Neural progenitor cell (in vitro differentiated cells): ENCODE data around the gene AMACR.
"Not testable (repeated sequence)": the region's sequence is repeated elsewhere in the genome, so short reads cannot be mapped to it uniquely, and the experiment has no call there.

Experiments
- CTCF ChIP-seq: fragments of 200-600 bp; sonication (generic); IDR thresholded peaks from 2 replicates; pipeline ENCODE4 v1.5.1; 2017; ENCODE audit warnings: antibody characterized with exemption, mild to moderate bottlenecking
- EZH2phosphoT487 ChIP-seq: fragments of 200-600 bp; sonication (generic); IDR thresholded peaks from 2 replicates; pipeline ENCODE4 v1.6.1; 2017; ENCODE audit warnings: antibody characterized with exemption

- TF ChIP-seq CTCF, EZH2phosphoT487: not testable (repeated sequence)
Observed at GRCh38 chr5:34030585-34030984, 22.7 kb upstream of the AMACR start.
